Adipose tissue (tissue), 3 donors: ENCODE data around the gene NONO. TPM values are rescaled to one million over a fixed set of nuclear protein-coding genes. Genes with fewer than 3 reads are reported as not detected.
"Not testable (repeated sequence)": the region's sequence is repeated elsewhere in the genome, so short reads cannot be mapped to it uniquely, and the experiment has no call there.

Source experiments
- H3K27ac ChIP-seq: one replicate; pipeline ENCODE4 v1.5.1; 2013; ENCODE audit warnings: low read depth, low read length
- WGBS, 3 donors: extraction: QIAGEN DNeasy Blood & Tissue Kit; methylation state at CpG; one replicate each; pipeline ENCODE4 v1.1.7; 2013; 5-methylcytosine and 5-hydroxymethylcytosine counted together
- polyA plus RNA-seq, 3 donors: library from polyadenylated mRNA; stranded (reverse); fragments of 200-250 nt; gene quantifications; one replicate each; pipeline ENCODE4 v1.2.3, GENCODE V29; 2013
- donor health status: healthy with polysubstance abuse.
- donor health status: Bipolar disorder and iron deficiency.
- donor health status: healthy.

NONO gene
- polyA plus RNA-seq, 3 donors, result 121 to 143 (median 133) TPM

DNA sequence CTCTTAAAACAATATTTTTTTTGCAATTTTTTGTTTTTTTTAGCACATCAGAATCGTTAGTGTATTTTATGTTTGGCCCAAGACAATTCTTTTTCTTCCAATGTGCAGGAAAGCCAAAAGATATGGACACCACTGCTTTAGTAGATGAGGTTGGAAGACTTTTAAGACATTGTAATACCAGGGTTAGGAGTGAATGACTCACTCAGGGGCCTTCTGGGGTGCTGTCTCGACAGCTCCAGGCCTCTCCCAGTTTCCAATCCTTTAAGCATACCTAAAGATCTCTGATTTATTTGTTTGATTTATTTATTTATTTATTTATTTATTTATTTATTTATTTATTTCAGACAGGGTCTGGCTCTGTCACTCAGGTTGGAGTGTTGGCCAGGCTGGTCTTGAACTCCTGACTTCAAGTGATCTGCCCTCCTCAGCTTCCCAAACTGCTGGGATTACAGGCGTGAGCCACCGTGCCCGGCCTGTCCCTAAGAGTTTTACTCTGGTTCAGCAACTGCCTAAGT lies 65.8 kb downstream of the NONO start:
- 51 to 75% (median 58%) methylated on average over 2 of the region's 5 CpGs for WGBS, 3 donors
- H3K27ac ChIP-seq, result not testable (repeated sequence)

DNA sequence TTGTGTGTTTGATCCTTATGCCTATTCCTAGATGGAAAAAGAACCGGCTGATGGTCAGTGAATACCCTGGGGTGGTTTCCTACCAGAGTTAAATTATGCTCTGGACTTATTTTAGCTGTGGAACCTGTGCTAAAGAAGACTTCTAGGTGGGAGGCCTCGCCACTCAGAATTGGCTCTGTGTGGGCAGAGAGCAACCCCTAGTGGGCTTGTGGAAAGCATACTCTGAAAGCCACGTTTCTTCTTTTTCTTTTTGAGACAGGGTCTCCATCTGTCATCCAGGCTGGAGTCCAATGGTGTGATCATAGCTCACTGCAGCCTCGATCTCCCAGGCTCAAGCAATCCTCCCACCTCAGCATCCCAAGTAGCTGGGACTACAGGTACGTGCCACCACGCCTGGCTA lies 66.4 kb downstream of the NONO start:
- not testable (repeated sequence) for H3K27ac ChIP-seq
- 31 to 49% methylated on average over 2 of the region's 6 CpGs; no CpG with 5 or more reads in 1 of the 3 donors for WGBS, 3 donors

Other genes starting within 250 kb of the NONO start
- gene SNX12, start 215.3 kb upstream of the NONO start, polyA plus RNA-seq, result 10 to 100 TPM; 15.1 to 53.5 (median 23.3) TPM
- 10 to 100 TPM in 2 of 3 donors, 1 to 10 TPM in 1; 9.1 to 26.1 (median 11.4) TPM for gene FOXO4, start 187.8 kb upstream of the NONO start, polyA plus RNA-seq
- under 1 TPM in 1 of 3 donors, not detected in 2; 0.19 TPM for gene CXorf65, start 176.9 kb upstream of the NONO start, polyA plus RNA-seq
- gene IL2RG, start 172.1 kb upstream of the NONO start, polyA plus RNA-seq, result 10 to 100 TPM in 2 of 3 donors, 1 to 10 TPM in 1; 2.9 to 15.4 (median 10.8) TPM
- 10 to 100 TPM in 2 of 3 donors, 1 to 10 TPM in 1; 8.7 to 13.4 (median 12.9) TPM for gene MED12, start 165.0 kb upstream of the NONO start, polyA plus RNA-seq
- gene NLGN3, start 138.8 kb upstream of the NONO start, polyA plus RNA-seq, result under 1 TPM; 0.15 to 0.67 (median 0.49) TPM
- gene GJB1, start 60.4 kb upstream of the NONO start, polyA plus RNA-seq, result 100 to 1,000 TPM in 1 of 3 donors, 1 to 10 TPM in 2; 1.0 to 102 (median 1.8) TPM
- 1 to 10 TPM; 4.6 to 6.4 (median 6.3) TPM for gene ZMYM3, start 29.5 kb upstream of the NONO start, polyA plus RNA-seq
- 1 to 10 TPM in 1 of 3 donors, under 1 TPM in 2; 0.32 to 1.5 (median 0.58) TPM for gene ITGB1BP2, start 18.1 kb downstream of the NONO start, polyA plus RNA-seq
- gene TAF1, start 82.7 kb downstream of the NONO start, polyA plus RNA-seq, result 10 to 100 TPM; 10.4 to 20.8 (median 15.9) TPM
- gene OGT, start 249.5 kb downstream of the NONO start, polyA plus RNA-seq, result 10 to 100 TPM; 23.6 to 44.7 (median 39.4) TPM